K562 (cell line): Measurements from ENCODE around the gene RAB31.

Source experiments
- ATF7 ChIP-seq: fragments of 450-650 bp; IDR thresholded peaks from 2 replicates; pipeline ENCODE4 v1.7.1; 2014; ENCODE audit warnings: mild to moderate bottlenecking, moderate library complexity
- BRCA1 ChIP-seq, 2 experiments: fragments of 450-650 bp in 1 of 2; sonication (generic) in 1 of 2; formaldehyde crosslinking in 1 of 2; IDR thresholded peaks; 2 replicates each; pipeline versions ENCODE4 v1.5.0 to v1.6.1; 2017 to 2020; ENCODE audit warnings: mild to moderate bottlenecking in 1 of 2, missing genetic modification reagents in 1 of 2
- CBX5 ChIP-seq: IDR thresholded peaks from 2 replicates; pipeline ENCODE4 v1.6.1; 2014; ENCODE audit warnings: low read depth, borderline replicate concordance
- CEBPG ChIP-seq, 3 experiments: fragments of 200-800 bp in 1 of 3; sonication (Bioruptor generic) in 1 of 3; sonication (generic) in 1 of 3; formaldehyde crosslinking in 1 of 3; IDR thresholded peaks in 2 of 3; conservative IDR thresholded peaks in 1 of 3; 2 replicates each; pipeline versions ENCODE4 v1.6.1 to v1.8.0; 2016 to 2022; ENCODE audit warnings: missing compliant biosample characterization in 2 of 3, missing genetic modification characterization in 2 of 3, mild to moderate bottlenecking in 1 of 3, missing genetic modification reagents in 1 of 3
- PHB2 ChIP-seq: fragments of 450-650 bp; IDR thresholded peaks from 2 replicates; pipeline ENCODE4 v1.6.1; 2017; ENCODE audit warnings: low read depth
- POLR2A ChIP-seq: fragments of 450-650 bp; conservative IDR thresholded peaks from 2 replicates; pipeline ENCODE4 v1.6.1; 2016
- SMARCA4 ChIP-seq: fragments of 450-650 bp; IDR thresholded peaks from 2 replicates; pipeline ENCODE4 v1.6.1; 2016
- SREBF2 ChIP-seq: sonication (generic); formaldehyde crosslinking; IDR thresholded peaks from 2 replicates; pipeline ENCODE4 v1.4.0; 2020; ENCODE audit warnings: mild to moderate bottlenecking, missing genetic modification reagents
- ZFP30 ChIP-seq: fragments of 250-450 bp; sonication (Bioruptor Pico); IDR thresholded peaks from 2 replicates; pipeline ENCODE4 v1.8.0; 2022; ENCODE audit warnings: moderate library complexity, mild to moderate bottlenecking, inconsistent platforms, borderline replicate concordance
- TF ChIP-seq, protein P1 (sequence below), 3 experiments: IDR thresholded peaks in 2 of 3; conservative IDR thresholded peaks in 1 of 3; 2 replicates each; pipeline ENCODE4 v1.5.1; 2011 to 2012; ENCODE audit warnings: low read length in 3 of 3, mild to moderate bottlenecking in 3 of 3, control low read depth in 2 of 3, improper control_type of control experiment in 1 of 3, inconsistent platforms in 1 of 3, low read depth in 1 of 3, mixed read lengths in 1 of 3, moderate library complexity in 1 of 3; ENCODE audit not compliant: insufficient read depth in 2 of 3
- TF ChIP-seq, protein P2 (sequence below), 2 experiments: fragments of 450-650 bp; formaldehyde crosslinking in 1 of 2; IDR thresholded peaks; 2 replicates each; pipeline versions ENCODE4 v1.4.0 to v1.6.1; 2014 to 2020; ENCODE audit warnings: mild to moderate bottlenecking in 2 of 2, borderline replicate concordance in 1 of 2, low read depth in 1 of 2
- TF ChIP-seq, protein P3 (sequence below): fragments of 450-650 bp; IDR thresholded peaks from 2 replicates; pipeline ENCODE4 v1.6.1; 2016; ENCODE audit warnings: low read depth

DNA sequence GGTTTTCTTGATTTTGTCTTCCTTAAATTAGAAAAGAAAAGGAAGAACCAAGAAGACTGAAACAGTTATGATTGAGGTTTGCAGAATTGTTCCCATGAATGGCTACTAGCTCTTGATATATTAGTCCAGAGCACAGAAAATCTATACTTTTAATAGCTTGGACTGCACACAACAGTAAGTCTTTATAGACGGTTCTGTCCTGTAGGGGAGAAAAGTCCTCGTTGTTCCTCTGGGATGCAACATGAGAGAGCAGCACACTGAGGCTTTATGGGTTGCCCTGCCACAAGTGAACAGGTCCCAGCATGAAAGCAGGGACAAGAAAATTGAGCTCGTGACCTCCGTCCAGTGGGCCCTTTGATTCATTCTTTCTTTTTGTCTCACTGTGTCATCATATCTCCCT is 41.5 kb downstream of the RAB31 start:
- TF ChIP-seq PHB2 (no peak), POLR2A (no peak), CEBPG (CRISPR knock-in tag; IDR thresholded peaks at IDR 0.05) (no peak), CEBPG (tag; conservative IDR thresholded peaks at IDR 0.05 in 1 of 2, IDR thresholded peaks at IDR 0.05 in 1 of 2) (no peak), SMARCA4 (no peak), ATF7 (no peak), BRCA1 (IDR thresholded peaks at IDR 0.05) (no peak), BRCA1 (CRISPR knock-in tag; IDR thresholded peaks at IDR 0.05) (no peak), ZFP30 (CRISPR knock-in tag) (no peak), CBX5 (no peak), SREBF2 (CRISPR knock-in tag) (no peak)
- TF ChIP-seq, protein P1, sequence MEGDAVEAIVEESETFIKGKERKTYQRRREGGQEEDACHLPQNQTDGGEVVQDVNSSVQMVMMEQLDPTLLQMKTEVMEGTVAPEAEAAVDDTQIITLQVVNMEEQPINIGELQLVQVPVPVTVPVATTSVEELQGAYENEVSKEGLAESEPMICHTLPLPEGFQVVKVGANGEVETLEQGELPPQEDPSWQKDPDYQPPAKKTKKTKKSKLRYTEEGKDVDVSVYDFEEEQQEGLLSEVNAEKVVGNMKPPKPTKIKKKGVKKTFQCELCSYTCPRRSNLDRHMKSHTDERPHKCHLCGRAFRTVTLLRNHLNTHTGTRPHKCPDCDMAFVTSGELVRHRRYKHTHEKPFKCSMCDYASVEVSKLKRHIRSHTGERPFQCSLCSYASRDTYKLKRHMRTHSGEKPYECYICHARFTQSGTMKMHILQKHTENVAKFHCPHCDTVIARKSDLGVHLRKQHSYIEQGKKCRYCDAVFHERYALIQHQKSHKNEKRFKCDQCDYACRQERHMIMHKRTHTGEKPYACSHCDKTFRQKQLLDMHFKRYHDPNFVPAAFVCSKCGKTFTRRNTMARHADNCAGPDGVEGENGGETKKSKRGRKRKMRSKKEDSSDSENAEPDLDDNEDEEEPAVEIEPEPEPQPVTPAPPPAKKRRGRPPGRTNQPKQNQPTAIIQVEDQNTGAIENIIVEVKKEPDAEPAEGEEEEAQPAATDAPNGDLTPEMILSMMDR (IDR thresholded peaks at IDR 0.05 in 2 of 3, conservative IDR thresholded peaks at IDR 0.05 in 1 of 3; ENCODE audit: insufficient read depth in 2 of 3, low read depth in 1 of 3, low read length in 3 of 3): no peak
- TF ChIP-seq, protein P2, sequence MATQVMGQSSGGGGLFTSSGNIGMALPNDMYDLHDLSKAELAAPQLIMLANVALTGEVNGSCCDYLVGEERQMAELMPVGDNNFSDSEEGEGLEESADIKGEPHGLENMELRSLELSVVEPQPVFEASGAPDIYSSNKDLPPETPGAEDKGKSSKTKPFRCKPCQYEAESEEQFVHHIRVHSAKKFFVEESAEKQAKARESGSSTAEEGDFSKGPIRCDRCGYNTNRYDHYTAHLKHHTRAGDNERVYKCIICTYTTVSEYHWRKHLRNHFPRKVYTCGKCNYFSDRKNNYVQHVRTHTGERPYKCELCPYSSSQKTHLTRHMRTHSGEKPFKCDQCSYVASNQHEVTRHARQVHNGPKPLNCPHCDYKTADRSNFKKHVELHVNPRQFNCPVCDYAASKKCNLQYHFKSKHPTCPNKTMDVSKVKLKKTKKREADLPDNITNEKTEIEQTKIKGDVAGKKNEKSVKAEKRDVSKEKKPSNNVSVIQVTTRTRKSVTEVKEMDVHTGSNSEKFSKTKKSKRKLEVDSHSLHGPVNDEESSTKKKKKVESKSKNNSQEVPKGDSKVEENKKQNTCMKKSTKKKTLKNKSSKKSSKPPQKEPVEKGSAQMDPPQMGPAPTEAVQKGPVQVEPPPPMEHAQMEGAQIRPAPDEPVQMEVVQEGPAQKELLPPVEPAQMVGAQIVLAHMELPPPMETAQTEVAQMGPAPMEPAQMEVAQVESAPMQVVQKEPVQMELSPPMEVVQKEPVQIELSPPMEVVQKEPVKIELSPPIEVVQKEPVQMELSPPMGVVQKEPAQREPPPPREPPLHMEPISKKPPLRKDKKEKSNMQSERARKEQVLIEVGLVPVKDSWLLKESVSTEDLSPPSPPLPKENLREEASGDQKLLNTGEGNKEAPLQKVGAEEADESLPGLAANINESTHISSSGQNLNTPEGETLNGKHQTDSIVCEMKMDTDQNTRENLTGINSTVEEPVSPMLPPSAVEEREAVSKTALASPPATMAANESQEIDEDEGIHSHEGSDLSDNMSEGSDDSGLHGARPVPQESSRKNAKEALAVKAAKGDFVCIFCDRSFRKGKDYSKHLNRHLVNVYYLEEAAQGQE (IDR thresholded peaks at IDR 0.05; ENCODE audit: borderline replicate concordance): no peak
- TF ChIP-seq, protein P2 (CRISPR knock-in tag; IDR thresholded peaks at IDR 0.05; ENCODE audit: low read depth): no peak
- TF ChIP-seq, protein P3, sequence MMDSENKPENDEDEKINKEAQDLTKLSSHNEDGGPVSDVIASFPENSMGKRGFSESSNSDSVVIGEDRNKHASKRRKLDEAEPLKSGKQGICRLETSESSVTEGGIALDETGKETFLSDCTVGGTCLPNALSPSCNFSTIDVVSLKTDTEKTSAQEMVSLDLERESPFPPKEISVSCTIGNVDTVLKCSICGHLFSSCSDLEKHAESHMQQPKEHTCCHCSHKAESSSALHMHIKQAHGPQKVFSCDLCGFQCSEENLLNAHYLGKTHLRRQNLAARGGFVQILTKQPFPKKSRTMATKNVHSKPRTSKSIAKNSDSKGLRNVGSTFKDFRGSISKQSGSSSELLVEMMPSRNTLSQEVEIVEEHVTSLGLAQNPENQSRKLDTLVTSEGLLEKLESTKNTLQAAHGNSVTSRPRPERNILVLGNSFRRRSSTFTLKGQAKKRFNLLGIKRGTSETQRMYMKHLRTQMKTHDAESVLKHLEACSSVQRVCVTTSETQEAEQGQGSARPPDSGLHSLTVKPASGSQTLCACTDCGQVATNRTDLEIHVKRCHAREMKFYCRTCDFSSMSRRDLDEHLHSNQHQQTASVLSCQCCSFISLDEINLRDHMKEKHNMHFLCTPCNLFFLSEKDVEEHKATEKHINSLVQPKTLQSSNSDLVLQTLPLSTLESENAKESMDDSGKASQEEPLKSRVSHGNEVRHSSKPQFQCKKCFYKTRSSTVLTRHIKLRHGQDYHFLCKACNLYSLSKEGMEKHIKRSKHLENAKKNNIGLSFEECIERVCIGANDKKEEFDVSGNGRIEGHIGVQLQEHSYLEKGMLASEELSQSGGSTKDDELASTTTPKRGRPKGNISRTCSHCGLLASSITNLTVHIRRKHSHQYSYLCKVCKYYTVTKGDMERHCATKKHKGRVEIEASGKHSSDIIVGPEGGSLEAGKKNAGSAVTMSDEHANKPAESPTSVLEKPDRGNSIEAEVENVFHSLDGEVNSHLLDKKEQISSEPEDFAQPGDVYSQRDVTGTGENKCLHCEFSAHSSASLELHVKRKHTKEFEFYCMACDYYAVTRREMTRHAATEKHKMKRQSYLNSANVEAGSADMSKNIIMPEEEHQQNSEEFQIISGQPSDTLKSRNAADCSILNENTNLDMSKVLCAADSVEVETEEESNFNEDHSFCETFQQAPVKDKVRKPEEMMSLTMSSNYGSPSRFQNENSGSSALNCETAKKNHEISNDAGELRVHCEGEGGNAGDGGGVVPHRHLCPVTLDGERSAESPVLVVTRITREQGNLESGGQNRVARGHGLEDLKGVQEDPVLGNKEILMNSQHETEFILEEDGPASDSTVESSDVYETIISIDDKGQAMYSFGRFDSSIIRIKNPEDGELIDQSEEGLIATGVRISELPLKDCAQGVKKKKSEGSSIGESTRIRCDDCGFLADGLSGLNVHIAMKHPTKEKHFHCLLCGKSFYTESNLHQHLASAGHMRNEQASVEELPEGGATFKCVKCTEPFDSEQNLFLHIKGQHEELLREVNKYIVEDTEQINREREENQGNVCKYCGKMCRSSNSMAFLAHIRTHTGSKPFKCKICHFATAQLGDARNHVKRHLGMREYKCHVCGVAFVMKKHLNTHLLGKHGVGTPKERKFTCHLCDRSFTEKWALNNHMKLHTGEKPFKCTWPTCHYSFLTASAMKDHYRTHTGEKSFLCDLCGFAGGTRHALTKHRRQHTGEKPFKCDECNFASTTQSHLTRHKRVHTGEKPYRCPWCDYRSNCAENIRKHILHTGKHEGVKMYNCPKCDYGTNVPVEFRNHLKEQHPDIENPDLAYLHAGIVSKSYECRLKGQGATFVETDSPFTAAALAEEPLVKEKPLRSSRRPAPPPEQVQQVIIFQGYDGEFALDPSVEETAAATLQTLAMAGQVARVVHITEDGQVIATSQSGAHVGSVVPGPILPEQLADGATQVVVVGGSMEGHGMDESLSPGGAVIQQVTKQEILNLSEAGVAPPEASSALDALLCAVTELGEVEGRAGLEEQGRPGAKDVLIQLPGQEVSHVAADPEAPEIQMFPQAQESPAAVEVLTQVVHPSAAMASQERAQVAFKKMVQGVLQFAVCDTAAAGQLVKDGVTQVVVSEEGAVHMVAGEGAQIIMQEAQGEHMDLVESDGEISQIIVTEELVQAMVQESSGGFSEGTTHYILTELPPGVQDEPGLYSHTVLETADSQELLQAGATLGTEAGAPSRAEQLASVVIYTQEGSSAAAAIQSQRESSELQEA: no peak
